Activated T-cell treated with anti-CD3 and anti-CD28 coated beads, Interleukin-2, amount 50 U/mL, for 1 hour (primary cell): ENCODE data around the gene IFFO2.
A peak's percentile ranks its signal among the peaks of the same experiment; 100 is the strongest.

ENCODE experiments used
- DNase-seq: peaks from one replicate; pipeline ENCODE4 v3.0.0-alpha.2; 2020

IFFO2 gene

DNA sequence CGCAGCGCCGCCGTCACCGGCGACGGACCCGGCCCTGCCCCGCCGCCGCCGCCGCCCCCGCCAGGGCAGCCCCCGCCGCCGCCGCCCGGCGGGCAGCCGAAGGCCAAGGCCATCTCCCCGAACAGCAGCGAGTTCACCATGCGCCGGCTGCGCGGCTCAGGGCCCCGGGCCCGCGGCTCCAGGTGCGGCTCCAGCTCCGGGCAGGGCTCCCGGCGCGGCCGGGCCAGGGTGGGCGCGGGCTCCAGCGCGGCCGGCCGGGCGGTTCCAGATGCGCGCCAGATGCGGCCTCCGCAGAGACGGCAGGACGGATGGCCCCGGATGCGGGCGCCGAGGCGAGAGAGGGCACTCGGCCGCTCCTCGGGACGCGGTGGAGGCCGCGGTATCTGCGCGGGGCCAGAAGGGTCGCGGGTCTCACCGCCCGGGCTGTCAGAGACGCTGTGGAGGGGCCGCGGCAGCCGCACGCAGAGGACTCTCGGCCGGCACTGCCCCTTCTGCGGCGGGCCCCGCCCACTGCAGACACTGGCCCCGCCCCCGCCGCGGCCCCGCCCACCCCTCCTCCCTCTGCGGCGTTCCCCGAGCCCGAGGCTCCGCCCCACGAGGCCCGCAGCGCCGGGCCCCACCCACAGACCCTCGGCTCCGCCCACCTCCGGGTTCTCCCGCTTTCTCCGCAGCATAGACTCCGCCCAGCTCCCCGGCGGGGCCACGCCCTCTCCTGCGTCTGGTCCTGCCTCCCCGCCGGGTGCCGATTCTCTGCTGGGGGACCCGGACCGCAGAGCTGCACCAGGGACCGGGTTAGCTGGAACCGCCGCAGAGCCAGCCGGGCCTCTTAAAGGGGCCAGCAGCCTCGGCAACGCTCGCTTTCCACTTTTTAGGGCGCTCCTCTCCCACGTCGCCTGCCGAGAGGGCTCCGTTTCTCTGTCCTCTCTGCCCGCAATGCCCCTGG is at the start of gene IFFO2:
Gene IFFO2, minus strand, starts transcription at position 484 of the 943 bp plus-strand sequence. Its CDS starts 344 bp downstream, at position 140.
- peak; percentile 100 for DNase-seq

DNA sequence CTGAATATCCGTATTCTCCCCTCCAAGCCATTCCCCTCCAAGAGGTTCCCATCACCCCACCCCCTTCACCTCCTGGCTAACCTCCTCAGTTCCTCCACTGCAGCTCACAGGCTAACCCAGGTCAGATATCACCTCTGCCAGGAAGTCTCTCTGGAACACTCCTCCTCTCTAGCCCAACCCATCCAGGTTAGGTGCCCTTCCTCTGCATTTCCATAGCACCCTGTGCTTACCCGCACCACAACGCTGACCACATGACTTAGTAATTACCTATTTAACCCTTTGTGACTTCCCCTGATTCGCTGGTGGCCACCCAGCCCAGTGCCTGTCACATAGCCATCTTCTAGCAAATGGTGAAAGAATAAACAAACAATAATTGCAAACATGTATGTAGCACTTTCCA is 49.5 kb upstream of the IFFO2 start:
- DNase-seq: no peak

DNA sequence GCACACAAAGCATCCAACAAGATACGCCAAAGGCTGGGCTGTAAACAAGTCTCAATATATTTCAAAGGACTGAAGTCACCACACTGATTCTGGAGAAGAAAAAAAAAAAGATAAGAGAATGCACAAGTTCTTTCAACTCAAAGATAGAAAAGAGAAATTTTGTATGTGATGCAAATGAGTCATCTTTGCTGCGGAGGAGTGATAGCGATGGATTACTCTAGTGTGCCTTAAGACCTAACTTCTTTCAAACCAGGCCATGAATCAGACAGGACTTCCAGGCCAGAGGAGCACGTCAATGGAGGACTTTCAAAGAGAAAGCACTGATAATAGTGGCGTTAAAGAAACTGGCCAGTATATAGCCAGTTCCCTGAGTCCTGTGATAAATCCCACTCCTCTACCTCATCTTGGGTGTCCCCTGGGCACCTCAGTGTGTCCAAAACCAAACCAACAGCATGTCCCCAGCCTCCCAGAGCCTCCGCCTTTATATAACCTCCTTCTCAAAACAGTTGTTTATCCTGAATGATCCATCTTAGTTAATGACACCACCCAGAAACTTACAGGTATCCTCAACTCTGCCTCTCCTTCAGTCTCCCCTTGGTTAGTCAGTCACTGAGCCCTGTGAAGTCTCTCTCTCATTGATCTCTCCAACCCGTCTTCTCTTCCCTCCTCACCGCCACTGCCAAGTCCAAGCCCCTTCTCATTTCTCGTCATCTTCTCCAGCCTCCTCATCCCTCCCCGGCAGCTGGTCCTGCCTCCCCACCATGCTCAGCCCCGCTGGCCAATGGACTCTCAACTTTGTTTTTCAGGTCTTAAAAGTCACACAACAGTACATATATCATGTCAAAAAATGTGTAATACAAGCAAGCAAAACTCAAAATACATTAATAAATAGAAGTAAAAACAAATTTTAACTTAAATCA is 47.2 kb upstream of the IFFO2 start:
- DNase-seq: no peak

DNA sequence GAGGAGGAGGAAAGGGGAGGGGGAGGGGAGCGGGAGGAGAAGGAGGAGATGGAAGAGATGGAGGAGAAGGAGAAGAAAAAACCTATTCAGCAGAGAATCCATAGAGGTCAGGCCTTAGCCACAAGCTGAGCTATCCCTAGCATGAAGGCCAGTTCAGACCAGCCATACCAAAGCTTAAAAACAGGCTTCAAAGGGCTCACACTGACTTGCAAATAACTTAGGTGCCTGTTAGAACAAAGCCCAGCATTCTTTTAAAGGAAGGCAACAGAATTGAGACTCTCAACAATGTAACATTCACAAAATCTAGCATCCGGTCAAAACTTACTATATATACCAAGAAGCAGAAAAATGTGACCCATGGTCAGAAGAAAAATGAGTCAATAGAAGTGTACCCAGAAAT is 43.6 kb upstream of the IFFO2 start:
- DNase-seq: no peak

DNA sequence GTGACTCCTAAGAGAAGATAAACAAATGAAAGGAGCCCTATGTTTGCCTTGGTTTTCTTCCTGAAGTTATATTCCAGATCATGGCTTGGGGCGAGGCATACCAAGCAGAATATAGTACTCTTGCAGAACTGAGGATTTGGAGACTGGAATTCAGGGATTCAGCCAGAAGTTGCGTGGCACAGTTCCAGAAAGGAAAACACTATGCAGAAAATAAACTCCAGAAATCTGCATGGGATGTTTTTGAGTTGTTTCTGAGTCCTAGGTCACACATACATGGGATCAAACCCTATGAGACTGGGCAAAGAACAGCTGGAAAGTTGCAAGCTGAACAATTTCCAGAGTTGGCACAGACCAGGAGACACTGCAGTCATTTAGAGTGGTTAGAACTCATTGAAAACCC is 42.9 kb upstream of the IFFO2 start:
- no peak for DNase-seq

DNA sequence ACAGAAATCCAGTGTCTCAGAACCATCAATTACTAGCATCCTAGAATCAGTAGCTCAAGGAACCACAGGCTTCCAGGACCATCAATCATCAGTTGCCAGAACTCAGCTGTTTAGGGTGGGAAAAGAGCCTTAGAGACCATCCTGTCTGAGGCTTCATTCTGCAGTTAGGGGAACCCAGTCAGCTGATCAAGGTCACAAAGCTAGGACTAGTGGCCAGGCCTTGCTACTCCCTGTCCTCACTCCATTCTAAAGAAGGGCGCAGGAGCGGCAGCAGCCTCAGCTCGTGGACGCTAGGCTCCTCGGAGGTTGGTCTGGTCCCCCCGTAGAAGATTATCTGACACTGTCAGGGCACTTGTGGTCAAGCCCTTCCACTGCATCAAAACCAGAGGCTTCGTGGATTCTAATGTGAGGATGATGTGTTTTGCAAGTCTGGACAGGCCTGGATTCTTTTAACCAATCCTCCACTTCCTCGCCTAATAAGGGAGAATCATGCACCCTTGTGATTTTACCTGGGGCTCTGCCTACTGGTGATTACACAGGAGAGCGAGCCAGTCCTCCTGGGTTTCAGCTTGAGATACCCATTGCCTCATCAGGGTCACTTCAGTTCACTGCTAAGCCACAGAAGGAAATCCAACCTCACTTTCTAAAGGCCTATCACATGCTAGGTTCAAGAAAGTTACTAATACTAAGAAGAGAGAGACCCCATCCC is 41.7 kb upstream of the IFFO2 start:
- DNase-seq: no peak

DNA sequence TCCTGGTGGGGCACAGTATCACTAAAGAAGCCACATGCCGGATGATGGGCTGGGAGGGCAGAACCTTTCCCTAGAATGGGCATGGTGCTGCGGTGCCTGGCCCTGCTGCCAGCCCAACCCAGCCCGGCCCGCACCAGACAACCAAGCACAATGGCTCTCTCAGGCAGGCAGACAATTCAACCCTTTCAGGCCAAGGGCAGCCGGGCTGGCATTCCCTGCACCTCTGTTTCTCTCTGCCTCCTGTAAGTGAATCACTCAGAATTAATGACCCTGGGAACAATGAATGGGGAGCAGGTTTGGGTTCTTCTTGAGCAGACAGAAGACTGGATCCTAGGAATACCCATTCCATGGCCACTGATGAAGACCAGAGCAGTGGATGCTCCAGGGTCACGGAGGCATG is 41.0 kb upstream of the IFFO2 start:
- no peak for DNase-seq

DNA sequence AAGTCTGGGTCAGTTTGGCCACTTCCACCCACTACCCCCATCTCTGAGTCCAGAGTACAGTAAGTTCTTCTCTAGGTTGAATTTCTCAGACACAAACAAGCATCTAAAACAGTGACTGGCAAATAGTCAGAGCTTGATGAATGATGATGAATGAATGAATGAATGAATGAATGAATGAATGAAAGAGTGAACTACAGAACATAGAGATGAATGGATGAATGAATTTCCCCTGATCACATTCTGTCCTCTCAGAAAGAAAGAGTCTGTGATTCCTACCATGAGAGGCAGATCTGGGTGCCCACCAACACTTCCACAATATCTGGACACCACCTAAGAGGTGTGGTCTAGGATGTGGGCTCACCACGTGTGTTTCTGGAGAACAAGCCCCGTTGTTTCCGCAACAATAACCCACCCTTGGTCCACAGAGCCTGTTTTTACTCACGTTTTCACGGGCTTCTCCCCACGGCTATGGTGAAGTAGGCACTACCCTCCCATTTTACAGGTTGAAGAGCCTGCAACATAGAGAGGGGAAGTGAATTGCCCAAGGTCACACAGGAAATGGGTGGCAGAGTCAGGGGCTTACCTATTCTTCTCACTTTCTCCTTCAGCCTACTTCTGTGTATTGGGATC is 40.2 kb upstream of the IFFO2 start:
- no peak for DNase-seq

DNA sequence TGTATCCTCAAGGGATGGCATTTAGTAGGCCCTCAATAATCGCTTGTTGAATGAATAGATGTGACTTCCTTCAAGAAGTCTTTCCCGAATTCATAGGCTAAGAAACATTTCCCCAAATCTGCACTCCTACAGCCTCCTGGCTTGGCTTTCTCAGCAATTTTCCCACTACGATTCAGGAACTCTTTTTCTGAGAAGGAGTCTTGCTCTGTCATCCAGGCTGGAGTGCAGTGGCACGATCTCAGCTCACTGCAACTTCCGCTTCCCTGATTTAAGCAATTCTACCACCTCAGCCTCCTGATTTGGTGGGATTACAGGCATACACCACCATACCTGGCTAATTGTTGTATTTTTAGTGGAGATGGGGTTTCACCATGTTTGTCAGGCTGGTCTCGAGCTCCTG is 37.9 kb upstream of the IFFO2 start:
- DNase-seq: no peak

DNA sequence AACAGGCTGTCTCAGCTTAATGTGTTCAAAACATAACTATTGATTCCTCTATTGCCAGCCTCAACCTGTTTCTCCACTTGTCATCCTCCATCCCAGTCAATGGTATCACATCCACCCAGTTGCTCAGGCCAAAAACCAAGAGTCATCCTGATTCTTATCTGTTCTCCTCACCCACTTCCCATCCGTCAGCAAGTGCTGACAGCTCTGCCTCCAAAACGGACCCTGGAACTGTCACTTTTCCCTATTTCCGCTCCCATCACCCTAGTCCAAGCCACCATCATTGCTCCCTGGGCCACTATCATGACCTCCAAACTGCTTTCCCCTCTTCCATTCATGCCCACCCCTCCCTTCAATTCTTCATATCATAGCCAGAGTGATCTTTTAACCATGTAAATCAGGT is 36.2 kb upstream of the IFFO2 start:
- no peak for DNase-seq

DNA sequence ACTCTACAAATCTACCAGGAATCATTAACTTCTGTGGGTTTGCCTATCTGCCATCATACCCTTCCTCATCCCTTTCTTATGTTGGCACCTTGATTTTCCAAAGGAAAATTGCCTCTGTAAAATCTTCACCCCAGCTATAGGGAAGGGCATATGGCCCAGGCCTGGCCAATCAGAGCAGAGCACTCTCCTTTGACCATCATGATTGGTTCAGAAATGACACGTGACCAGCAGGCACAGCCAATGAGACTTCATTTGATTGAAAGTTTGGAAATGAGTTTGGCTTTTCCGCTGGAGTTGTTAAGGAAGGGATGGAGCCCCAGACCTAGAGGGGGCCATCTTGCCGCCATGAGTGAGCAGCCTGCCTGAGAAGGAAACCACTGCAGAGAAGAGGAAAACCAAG is 35.1 kb upstream of the IFFO2 start:
- no peak for DNase-seq

DNA sequence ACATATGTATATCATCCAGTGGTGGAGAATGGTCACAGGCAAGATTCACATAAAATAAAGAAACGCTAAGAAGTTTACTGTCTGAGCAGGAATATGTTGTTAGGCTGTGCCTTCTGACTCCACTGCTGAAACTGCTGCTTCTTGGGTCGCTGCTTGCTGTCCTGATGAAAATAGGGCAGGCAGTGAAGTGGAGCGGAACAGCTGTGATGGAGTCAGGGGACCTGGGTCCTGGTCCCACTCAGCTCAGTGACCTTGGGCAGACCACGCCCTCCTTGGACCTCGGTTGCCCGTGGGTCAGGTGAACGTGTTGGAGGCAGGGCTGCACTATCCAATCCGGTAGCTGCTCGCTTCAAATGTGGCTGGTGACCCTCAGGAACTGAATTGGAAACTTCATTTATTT is 33.4 kb upstream of the IFFO2 start:
- DNase-seq: no peak

DNA sequence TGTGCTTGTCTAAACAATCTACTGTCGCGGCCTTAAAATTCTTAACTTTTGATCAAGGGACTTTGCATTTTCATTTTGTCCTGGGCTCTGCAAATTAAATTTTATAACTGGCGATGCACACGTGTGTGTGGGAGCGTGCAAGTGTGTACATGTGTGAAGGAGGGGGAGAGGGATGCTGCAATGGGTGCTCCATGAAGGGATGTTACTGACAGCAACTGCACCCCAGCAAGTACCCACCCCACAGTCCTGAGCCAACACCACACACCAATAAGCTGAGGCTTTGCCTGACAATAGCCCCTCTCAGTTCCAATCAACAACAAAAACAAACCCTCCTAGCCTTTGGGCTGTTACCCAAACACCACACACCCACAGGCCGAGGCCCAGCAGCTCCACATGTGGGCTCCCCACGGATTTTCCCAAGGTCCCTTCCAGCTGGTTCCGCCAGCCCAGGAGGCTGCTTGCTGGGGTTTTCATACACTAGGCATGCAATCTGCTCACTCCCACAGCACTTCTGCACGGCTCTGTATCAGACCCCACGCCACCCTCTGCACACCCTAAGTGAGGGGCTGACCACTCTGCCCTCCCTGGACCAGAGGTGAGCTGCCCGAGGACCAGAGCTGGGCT is 32.8 kb upstream of the IFFO2 start:
- no peak for DNase-seq

DNA sequence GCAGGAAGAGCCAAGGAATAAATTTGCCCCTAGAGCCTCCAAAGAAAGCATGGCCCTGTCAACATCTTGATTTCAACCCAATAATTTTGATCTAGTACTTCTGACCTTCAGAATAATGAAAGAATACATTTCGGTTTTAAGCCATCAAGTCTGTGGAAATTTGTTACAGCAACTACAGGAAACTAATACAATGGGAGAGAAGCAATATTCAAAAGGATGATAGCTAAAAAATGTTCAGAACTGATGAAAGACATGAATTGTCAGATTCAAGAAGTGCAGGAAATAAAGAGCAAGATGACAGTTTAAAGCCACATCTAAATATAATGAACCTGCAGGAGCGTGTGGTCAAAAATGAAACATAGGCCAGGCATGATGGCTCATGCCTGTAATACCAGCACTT is 24.8 kb upstream of the IFFO2 start:
- DNase-seq: no peak

DNA sequence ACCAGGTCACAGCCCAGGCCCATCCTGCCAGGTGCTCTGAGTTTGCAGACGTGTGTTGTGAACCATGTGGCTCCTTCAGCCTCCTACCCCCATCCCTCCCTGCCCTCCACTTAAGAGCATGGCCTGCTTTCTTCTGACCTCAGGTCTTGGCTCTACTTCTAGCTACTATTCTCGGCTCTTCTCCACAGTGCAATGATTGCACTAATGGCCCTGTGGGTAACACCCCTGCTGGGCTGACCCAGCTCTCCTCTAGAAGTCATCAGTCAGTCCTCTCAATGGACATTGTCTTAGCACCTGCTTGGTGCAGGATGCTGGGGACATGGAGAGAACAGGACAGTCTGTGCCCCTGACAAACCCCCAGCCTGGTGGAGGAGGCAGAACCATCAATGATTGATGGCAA is 22.2 kb upstream of the IFFO2 start:
- DNase-seq: no peak

DNA sequence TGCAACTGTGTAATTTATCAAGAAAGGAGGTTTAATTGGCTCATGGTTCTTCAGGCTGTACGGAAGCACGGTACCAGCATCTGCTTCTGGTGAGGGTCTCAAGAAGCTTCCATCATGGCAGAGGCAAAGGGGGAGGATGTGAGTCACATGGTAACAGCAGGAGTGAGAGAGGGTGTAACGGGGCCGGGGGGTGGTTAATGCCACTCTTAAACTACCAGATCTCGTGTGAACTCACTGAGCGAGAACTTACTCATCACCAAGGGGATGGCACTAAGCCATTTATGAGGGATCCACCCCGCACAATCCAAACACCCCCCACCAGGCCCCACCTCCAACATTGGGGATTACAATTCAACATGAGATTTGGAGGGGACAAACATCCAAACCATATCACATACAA is 21.0 kb upstream of the IFFO2 start:
- no peak for DNase-seq

DNA sequence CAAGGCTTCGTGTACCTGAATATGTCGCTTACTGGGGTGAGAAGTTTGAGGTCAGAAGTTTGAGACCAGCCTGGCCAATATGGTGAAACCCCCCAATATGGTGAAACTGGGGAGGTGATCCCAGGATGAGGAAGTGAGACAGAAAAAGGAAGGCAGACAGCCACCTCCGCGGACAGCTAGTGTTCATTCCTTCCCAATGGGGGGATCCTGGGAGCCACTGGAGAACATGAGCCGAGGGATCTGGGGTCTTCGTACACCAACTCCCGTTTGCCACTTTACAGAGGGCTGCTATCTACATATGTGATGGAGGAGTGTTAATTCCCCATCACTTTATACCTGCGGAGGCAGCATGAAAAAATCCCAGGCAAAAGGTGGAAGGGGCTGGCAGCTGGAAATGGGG is 19.6 kb upstream of the IFFO2 start:
- DNase-seq: no peak

DNA sequence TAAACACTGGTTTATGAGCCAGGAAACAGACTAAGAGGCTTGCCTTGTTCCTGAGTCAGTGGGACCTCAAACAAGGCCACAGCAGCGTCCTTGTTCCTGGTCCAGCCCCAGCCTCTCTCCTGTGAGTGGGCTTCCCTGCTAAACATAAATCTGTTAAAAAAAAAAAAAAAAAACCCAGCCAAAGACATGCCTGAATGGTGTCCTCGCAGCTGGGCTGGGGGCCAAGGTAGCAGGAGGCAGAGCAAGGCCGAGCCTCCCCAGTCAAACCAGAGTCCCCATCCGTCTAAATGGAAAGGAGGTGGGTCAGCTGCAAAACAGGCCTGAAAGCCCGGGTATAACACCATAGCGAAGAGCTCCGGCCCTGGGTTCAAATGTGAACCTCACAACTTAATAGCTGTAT is 18.1 kb upstream of the IFFO2 start:
- DNase-seq: no peak

DNA sequence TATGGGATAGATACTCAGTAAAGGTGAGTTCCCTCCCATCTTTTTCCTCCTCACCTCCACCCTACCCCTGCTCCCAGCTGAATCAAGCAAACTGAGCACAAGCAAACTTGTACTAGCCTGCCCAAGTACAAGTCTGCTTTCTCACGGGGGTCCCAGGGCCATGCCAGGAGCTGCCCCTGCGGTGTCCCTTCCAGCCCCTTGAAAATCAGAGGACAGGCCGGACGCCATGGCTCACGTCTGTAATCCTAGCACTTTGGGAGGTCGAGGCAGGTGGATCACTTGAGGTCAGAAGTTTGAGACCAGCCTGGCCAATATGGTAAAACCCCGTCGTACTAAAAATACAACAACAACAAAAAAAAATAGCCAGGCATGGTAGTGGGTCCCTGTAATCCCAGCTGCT is 17.5 kb upstream of the IFFO2 start:
- no peak for DNase-seq

DNA sequence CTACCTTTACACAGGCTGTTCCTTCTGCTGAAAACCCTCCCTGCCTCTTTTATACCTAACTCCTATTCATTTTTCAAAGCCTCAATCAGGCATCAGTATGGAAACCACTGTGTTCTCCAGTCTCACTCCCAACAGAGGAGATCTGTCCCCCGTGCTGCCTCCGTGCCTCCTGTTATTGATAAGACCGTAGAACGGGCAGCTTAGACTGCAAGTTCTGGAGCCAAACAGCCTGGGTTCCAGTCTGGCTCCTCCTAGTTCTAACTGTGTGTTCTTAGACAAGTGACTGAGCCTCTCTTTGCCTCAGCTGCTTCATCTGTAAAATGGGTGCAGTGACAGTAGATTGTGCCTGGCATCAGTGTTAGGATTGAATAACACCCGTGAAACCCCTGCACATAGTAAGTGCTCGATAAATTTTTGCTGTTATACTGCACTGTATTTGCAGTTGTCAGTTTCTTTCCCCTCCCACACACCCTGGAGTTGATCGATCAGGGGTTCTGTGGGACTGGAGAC is 17.0 kb upstream of the IFFO2 start:
- DNase-seq: no peak

DNA sequence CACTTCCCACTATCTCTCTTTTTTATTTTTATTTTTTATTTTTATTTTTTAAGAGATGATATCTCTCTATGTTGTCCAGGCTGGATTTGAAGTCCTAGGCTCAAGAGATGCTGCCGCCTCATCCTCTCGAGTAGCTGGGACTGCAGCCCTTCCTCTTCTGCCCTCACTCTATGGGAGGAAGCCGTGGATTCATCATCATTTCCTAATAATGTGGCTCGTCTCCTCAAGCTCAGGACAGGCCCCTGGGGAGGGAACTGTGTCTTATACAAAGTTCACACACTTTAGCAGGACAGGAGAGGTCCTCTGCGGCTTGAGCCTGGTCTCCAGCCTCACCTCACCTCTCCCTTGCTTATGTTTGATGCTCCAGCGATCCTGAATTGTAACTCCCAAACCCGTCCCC is 16.5 kb upstream of the IFFO2 start:
- DNase-seq: no peak

DNA sequence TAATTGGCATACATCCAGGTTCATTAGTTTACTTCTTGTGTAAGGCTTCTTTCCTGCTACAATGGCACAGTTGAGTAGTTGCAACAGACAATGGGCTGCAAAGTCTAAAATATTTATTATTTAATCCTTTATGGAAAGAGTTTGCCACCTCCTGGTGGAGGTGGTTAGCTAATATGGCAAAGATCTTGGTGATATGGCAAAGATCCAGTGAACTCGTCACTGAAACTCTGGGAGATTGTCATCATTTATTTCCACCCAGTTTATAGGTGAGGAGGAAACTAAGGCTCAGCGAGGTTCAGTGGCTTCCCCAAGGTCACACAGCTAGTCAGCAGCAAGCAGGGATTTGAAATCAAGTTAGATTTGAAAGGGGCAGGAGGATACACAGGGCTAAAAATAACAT is 16.1 kb upstream of the IFFO2 start:
- DNase-seq: no peak
